Breast epithelium (tissue), 3 donors: ENCODE results near the gene ARHGEF3.

ENCODE experiments used
- POLR2A ChIP-seq: fragments of 450-650 bp; IDR thresholded peaks from one replicate; pipeline ENCODE4 v1.6.1; 2016; ENCODE audit warnings: antibody characterized with exemption, mild to moderate bottlenecking, moderate library complexity
- POLR2AphosphoS5 ChIP-seq, 3 donors: sonication (generic); formaldehyde crosslinking; IDR thresholded peaks; one replicate each; pipeline ENCODE4 v1.6.1; 2017; ENCODE audit warnings: antibody characterized with exemption in 3 of 3
- TF ChIP-seq, protein P1 (sequence below), 3 donors: fragments of 450-650 bp; IDR thresholded peaks; one replicate each; pipeline ENCODE4 v1.5.1; 2016 to 2017; ENCODE audit warnings: antibody characterized with exemption in 3 of 3, mild to moderate bottlenecking in 3 of 3, moderate library complexity in 3 of 3

GRCh38 chr3:56702490-56703315 lies 99.0 kb downstream of the ARHGEF3 start:
- TF ChIP-seq, protein P1, sequence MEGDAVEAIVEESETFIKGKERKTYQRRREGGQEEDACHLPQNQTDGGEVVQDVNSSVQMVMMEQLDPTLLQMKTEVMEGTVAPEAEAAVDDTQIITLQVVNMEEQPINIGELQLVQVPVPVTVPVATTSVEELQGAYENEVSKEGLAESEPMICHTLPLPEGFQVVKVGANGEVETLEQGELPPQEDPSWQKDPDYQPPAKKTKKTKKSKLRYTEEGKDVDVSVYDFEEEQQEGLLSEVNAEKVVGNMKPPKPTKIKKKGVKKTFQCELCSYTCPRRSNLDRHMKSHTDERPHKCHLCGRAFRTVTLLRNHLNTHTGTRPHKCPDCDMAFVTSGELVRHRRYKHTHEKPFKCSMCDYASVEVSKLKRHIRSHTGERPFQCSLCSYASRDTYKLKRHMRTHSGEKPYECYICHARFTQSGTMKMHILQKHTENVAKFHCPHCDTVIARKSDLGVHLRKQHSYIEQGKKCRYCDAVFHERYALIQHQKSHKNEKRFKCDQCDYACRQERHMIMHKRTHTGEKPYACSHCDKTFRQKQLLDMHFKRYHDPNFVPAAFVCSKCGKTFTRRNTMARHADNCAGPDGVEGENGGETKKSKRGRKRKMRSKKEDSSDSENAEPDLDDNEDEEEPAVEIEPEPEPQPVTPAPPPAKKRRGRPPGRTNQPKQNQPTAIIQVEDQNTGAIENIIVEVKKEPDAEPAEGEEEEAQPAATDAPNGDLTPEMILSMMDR (IDR thresholded peaks at IDR 0.05): peak; percentile 73 to 93 (median 87)
- TF ChIP-seq POLR2A: no peak
- no peak for TF ChIP-seq POLR2AphosphoS5 (IDR thresholded peaks at IDR 0.05)
